ENCODE measurements around the gene LAMB1.

DNA sequence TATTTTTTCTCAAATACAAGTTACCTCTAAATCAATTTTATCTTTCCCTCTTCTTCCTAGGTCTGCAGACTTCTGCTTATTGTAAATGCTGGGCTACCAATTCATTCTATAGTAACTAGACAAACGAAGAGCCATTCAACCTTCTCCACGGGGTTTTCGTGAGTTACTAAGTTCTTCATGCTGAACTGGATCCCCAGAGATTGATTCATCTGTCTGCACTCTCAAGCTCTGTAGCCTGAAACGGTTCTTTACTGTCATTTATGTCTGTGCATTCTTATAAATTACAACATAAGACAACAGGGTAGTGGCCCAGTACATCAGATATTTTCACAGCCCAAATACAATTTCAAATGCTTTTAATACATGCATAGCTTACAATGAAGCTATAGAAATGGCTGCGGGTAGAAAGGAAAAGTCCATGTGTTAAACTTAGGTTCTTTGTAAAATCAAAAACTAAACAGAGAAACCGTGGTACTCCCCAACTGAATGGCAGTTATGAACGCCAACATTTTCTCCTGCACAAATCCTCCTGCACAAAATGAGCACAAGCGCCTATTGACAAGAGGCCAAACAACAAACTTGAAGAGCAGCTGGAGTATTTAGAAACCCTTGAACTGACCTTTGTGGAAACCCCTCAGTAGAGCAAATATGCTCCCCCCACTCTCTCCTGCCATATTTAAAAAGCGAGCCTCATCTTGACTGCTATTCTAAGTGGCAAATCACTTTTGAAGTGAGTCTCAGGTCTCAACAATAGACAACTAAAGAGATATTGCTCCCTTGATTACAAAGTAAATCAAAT, 20.7 kb downstream of the LAMB1 start:
- TF ChIP-seq CTCF (conservative IDR thresholded peaks at IDR 0.05 in 1 of 2, IDR thresholded peaks at IDR 0.05 in 1 of 2; ENCODE audit: extremely low read depth in 1 of 2, insufficient read depth in 1 of 2, low read depth in 1 of 2, low read length in 2 of 2): no peak
- TF ChIP-seq EZH2 (IDR thresholded peaks at IDR 0.05; ENCODE audit: borderline replicate concordance, low read length): no peak
